Amygdala (tissue), 56 donors: ENCODE measurements around the gene TIMM17A.

Source experiments
- DNase-seq, 56 donors: peaks; one replicate each; lab custom pipeline; 2025; lab: John Stamatoyannopoulos, UW

TIMM17A gene

DNA sequence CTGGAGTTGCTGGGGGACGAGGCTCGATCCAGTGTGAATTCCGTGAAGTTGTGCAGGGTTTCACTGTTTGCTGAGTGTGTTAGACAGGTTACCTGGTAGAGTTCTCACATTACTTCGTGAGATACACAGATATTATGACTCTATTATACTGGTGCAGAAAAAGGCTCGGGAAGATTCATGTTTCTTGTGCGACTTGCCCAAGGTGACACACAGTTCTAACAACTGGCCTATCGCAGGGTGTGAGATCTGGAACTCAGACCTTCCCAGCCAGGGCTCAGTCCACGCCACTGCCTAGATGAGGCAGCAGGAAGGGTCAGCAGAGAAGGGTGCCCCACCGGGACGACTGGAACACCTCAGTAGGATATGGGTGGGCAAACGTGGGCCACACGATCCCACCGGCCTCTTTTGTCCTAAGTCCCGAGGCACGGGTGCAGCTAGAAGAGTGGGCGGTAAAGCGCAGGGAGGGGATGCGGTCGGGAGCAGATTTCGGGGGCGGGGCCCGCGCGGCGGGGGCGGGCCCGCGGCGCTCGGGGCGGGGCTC lies 26.8 kb downstream of the TIMM17A start:
- peak in 27 of 56 donors; percentile 8 to 72 (median 46) for DNase-seq

DNA sequence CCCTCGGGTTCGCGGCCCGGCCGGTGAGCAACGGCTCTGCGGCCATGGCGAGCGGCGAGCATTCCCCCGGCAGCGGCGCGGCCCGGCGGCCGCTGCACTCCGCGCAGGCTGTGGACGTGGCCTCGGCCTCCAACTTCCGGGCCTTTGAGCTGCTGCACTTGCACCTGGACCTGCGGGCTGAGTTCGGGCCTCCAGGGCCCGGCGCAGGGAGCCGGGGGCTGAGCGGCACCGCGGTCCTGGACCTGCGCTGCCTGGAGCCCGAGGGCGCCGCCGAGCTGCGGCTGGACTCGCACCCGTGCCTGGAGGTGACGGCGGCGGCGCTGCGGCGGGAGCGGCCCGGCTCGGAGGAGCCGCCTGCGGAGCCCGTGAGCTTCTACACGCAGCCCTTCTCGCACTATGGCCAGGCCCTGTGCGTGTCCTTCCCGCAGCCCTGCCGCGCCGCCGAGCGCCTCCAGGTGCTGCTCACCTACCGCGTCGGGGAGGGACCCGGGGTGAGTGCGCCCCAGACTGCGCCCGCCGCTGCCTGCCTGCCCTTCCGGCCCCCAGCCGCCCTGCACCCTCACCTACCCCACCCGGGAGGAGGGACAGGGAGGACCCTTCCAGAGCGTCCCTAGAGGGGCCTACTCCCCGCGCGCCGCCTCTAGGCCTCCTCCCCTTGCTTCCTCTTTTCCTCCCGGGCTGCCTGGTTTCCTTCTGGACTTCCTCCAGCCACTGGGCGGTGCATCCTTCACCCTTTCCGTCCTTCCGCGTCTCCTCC lies 27.5 kb downstream of the TIMM17A start, which contains the start of gene RNPEP:
TSS of gene RNPEP (plus strand) at position 26 of the 757 bp plus-strand sequence. CDS start at position 45, 19 bp downstream.
- DNase-seq = peak in 42 of 56 donors; percentile 8 to 70 (median 43)

DNA sequence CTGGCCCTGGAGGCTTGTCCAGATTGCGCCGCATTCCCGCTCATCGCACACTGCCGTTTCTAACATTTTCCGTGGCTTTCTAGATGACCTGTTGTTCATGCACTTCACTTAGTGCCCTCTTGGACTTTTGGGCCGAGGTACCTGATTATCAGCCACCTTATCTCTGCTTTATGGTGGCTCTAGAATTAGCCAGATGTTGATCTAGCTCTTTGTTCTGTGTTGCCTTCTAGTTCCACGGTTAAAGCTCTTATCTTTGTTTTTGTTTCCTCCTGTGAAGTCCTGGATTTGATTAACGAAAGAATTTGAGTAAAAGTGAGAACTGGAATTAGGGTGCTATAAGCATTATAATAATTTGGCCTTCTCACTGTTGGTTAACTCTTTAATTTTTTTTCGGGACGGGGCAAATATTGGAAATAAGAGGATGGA lies 28.1 kb downstream of the TIMM17A start:
- no peak for DNase-seq

DNA sequence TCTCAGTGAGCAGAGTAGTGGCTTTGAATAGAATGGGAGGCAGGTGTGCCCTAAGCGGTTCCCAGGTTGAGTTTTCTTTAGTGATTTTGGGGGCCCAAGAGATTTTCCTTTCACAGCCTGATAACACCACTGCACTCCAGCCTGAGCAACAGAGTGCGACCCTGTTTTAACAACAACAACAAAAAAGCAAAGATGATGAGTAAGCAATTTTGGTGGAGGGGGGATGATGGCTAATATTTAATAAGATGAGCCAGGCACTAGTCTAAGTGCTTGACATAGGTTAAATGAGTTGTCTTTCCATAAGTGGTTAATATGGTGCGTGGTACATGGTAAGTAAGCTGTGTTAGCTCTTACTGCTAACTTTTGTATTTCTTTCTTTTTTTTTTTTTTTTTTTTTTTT lies 29.1 kb downstream of the TIMM17A start:
- no peak for DNase-seq

DNA sequence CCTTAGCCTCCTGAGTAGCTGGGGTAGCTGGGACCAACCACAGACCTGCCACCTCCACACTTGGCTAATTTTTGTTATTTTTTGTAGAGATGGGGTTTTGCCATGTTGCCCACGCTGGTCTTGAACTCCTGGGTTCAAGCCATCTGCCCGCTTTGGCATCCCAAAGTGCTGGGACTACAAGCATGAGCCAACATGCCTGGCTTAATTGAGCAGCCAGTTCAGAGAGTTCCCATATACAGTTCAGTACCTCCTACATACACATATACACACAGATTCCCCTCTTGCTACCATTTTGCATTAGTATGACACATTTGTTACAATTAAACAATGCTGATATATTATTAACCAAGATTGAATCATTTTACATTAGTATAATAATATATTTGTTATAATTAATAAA lies 30.1 kb downstream of the TIMM17A start:
- DNase-seq = no peak

DNA sequence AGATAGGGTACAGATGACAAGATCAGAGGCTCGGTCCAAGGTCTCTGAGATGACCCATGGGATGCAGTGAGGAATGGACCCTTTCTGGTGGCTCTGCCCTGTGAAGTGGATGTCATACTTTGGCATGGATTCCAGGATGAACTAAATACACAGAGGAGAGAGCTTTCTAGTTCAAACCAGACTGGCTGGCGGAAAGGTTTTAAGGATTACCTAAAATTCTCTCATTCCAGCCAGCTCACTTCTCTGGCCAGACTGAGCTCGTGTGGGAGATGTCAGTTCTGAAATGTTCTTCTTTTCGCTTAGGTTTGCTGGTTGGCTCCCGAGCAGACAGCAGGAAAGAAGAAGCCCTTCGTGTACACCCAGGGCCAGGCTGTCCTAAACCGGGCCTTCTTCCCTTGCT lies 33.3 kb downstream of the TIMM17A start:
- no peak for DNase-seq

DNA sequence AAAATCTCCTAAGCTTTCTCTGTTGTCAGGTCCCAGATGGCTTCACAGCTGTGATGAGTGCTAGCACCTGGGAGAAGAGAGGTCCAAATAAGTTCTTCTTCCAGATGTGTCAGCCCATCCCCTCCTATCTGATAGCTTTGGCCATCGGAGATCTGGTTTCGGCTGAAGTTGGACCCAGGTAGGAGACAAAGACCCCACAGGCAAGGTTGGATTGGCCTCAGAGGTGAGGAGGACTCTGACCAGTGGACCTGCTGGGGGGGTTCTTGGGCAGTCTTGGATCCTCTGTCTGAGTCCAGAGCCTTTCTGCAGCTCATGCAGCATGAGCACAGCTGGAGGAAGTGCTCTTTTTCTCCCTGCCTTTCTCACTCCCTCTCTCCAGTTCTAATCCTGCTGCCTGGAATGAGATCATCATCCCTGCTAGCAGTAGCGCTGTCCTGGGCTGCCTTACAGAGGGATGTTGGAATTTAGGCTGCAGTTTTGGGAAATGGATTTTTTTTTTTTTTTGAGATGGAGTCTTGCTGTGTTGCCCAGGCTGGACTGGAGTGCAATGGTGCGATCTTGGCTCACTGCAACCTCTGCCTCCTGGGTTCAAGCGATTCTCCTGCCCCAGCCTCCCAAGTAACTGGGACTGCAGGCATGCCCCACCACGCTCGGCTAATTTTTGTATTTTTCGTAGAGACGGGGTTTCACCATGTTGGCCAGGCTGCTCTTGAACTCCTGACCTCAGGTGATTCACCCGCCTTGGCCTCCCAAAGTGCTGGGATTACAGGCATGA lies 34.2 kb downstream of the TIMM17A start:
- DNase-seq = no peak

DNA sequence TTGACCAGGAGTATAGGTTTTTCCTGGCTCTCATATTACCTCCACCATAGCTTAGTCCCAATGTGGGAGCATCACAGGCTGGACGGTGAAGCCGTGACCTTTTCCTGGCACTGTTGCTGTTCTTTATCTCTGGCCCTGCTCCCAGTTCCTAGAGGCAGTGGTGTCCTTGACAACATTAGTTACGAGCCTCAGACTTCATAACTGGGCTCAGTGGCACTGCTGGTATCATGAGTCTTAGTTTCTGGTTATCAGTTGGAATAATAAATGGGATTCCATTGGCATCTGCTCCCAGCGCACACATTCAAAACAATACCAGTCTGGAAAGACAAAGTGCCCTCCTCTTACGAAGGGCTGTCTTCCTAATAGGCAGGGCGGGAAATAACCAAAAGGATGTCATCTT lies 35.1 kb downstream of the TIMM17A start:
- no peak for DNase-seq

DNA sequence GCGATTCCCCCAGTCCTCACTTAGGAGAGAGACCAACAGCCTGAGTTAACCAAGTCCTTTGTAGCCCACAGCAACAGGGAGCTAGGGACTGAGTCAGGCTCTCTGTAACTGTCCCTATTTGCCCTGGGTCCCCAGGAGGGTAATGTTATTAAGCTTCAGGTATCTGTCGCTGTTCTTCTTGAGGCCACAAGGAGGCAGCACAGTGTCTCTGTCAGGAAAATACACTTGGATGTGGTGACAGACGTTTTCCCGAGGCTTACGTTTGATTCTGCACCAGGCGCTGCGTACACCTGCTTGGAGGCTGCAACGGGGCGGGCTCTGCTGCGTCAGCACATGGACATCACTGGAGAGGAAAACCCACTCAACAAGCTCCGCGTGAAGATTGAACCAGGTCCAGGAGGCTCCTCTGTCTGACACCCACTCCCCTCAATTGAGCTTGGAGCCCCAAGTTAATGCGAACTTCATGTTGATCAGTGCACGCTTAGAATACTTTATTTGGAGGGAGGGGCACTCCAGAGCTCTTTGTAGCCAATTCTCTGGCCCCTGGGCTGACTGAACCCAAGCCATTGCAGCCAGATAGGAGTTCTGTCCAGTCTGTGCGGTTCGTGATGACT lies 44.4 kb downstream of the TIMM17A start:
- DNase-seq = peak in 12 of 56 donors; percentile 4 to 23 (median 9)

DNA sequence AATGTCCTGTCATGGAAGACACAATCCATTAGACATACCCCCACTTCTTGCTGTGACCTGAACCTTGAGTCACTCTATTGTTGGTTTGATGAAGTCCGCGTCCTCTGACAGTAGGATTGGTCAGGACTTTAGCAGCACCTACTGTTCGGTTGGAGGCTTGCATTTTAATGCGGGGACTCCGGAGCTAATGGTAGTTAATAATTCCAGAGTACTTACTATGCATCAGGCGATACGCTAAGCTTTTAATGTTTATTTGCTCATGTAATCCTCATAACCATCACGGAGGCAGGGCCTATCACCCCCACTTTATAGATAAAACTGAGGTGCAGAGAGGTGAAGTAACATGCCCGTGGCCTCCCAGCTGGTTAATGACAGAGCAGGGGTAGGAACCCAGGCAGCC lies 47.2 kb downstream of the TIMM17A start:
- DNase-seq = no peak

DNA sequence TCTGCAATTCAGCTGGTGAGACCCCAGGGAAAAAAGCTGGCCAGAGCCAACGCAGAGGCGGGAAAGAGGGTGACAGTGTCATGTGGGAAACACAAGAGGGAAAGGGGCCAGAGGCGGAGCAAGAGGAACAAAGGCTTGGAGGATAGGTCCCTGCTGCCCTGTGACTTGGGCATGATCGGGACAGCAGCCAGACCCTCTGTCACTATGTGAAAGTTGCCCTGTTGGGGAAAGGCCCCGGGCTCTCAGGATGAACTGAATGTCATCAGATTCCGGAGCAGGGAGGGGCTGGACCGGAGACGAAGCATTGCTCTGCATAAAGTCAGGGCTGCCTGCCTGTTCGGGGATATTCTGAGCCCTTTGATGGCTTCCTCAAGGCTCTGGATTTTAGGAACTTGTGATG lies 49.4 kb downstream of the TIMM17A start:
- DNase-seq = peak in 23 of 56 donors; percentile 6 to 53 (median 20)

DNA sequence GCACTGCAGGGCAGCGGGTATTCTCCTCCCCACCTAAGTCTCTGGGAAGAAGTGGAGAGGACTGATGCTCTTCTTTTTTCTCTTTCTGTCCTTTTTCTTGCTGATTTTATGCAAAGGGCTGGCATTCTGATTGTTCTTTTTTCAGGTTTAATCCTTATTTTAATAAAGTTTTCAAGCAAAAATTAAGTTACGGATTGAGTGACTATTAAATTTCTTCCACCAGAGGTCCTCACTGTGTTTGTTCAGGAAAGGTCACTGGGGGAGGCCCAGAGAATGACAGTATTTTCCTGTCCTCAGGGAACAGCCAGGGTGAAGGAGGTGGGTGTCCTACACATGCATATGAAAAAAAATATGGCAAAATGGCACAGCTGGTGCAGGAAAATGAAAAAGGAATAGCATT lies 50.7 kb downstream of the TIMM17A start:
- DNase-seq = peak in 1 of 56 donors; percentile 2

DNA sequence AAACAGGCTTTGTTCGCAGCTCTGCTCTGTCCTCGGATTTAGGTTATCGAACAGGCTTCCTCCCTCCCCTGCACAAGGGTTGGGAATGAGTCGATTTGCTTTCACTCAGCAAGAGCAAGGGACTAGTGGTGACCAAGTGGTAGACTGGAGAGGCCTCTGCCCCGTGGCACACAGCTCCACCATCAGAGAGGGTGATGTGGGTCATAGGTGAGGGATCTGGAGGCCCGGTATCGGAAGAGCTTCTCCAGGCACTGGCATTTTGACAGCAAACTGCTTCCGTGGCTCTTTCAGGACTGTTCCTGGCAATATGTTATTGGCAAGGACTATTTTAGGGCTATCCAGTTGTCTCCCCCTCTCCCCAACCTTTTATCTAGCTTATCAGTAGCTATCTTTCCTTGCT lies 52.0 kb downstream of the TIMM17A start:
- DNase-seq = no peak

DNA sequence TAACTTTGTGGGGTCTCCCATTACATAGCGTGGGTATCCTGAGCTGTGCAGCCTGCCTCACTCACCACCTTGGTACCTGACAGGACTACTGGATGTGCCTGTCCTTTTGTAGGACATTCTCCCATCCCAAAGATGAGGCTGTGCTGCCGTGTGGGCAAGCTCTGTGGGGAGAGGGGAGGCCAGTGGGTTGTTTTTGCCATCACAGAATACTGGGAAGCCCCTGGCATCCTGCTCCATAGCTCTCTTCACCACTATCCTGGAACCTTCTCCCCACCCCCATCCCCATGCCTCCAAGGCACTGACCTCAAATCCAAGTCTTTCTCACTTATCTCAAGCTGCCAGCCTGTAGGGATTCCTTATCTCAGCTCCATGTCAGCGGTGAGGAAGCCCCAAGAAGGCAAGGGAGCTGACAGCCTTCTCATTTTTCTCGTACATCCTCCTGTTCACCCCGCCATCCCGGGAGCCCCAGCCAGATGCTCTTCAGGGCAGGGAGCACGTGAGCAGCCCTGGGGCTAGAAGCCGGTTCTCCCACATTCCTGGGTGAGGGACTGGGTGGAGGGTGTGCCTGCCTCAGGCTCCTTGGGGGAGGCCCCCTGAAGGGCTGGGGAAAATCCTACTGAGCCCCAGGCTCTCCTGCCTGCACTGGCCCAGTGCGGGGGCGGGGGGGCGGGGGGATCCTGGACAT lies 52.6 kb downstream of the TIMM17A start:
- DNase-seq = no peak

DNA sequence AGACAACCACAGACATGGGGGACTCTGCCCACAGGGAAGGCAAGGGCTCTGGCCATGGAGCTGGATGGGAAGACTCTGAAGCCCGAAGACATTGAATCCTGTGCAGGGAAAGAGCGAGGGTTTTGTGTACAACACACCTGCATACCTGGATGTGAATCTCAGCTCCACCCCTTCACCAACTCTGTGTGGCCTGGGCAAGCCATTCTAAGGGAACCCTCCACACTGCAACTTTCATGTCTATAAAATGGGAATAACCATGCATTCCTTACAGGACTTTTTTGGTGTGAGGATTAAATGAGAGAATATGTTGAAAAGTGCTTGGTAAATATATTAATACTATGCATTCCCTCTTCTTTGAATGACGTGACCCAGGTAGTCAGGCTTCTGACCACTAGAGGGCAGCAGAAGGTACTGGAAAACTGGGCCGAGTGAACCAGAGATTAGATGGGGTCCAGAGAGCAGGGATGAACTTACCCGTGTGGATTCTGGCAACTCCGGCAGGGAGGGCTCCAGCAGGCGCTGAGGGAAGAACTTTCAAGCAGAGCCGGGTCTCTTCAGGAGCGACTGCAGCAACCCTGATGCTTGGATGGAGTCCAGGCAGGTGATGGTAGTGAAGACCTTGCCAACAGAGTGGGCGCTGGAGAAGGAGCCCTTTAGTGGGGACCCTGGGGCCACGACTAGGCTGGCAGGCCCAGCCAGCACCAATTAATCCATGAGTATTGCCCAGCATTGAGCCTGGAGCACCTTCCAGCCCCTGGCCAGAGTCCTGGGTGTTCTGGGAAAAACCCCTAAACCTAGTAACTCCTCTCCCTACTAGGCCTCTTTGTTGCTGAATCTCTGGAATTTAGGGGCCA lies 54.2 kb downstream of the TIMM17A start:
- DNase-seq = peak in 50 of 56 donors; percentile 5 to 92 (median 53)

DNA sequence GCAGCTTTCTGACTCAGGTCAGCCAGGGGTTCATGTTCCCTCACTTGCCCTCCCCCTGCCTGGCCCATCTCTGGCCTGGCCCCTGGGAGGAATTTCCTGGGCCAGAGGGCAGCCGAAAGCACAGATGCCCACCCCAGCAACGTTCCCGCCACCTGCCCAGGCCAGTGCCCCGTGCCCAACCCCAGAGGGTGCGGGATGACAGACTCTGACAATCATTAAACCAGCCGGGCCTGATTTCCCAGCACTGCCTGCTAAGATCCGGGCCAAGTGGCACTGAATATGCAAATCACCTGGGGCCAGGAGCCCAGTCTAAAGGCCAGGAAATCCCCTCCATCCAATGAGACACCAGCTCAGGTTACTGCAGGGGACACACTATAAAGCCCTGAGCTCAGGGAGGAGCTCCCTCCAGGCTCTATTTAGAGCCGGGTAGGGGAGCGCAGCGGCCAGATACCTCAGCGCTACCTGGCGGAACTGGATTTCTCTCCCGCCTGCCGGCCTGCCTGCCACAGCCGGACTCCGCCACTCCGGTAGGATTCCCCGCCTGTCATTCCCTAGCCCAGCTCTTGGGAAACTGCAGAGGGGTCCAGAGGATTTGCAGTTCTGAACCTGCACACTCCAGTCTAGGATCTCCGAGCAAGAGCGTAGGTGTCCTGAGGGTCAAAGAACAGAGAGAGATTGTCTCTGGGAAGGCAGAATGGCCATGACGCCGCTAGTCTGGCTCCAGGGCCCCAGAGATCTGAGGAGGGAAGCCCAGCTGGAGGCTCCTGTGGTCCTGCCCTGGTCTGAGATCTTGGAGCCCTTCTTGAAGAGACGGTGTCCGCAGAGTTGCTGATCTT lies 55.1 kb downstream of the TIMM17A start, which contains the start of gene ELF3:
TSS of gene ELF3 (plus strand) at position 408 of the 836 bp plus-strand sequence. CDS start 550 bp downstream, outside the sequence.
- DNase-seq = no peak

DNA sequence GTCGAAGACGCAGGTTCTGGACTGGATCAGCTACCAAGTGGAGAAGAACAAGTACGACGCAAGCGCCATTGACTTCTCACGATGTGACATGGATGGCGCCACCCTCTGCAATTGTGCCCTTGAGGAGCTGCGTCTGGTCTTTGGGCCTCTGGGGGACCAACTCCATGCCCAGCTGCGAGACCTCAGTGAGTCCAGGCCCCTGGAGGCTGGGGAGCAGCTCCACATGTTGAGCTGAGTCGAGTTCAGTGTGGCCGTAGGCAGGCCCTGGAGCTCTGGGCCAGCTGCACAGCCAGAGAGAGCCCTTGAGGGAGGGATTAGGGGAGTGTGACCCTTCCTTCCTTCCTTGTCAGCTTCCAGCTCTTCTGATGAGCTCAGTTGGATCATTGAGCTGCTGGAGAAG lies 56.7 kb downstream of the TIMM17A start:
- DNase-seq = no peak
